ENCODE measurements around the gene PAK4.

PAK4 gene

DNA sequence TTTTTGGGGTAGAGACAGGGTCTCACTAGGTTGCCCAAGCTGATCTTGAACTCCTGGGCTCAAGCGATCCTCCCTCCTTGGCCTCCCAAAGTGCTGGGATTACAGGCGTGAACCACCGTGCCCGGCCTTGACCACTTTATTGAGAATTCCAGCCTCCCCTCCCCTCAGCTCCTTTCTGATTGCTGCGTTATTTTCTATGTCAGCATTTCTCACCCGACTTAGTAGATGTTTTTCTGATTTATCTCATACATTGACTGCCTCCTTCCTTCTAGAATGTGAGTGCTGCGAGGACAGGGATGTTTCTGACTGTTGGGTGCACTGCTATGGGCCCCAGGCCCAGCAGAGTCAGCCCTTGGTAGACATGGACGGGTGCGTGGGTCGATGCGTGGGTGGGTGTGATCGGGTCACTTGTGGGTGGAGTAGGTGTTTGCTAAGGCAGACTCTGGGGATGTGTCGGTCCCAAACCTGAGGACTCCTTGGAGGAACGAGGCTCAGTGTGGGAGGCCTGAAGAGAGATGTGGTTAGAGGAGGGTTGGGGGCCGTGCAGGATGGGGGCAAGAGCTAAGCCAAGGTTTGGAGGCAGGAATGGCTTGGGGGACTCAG, 37.0 kb downstream of the PAK4 start:
- DNase-seq (ENCODE audit: low read depth in 2 of 3, low spot score in 2 of 3) = no peak

GRCh38 chr19:39163621-39164020, 38.0 kb downstream of the PAK4 start:
- DNase-seq (ENCODE audit: low read depth in 2 of 3, low spot score in 2 of 3) = no peak

DNA sequence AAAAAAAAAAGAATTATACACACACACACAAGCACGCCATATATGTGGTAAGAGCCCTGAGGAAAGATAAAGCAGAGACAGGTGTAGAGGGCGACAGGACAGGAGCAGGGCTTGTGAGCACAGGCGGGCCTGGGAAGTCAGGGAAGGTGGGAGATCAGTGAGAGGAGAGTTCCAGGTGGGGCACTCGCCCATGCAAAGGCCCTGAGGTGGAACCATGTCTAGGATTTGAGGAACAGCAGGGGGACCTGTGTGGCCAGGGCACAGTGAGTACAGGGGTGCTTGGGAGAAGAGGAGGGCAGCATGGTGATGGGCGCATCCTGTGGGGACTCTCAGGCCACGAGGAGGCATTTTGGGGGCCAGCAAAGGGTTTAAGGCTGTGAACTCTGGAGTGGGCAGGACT, 38.7 kb downstream of the PAK4 start:
- DNase-seq (ENCODE audit: low read depth in 2 of 3, low spot score in 2 of 3) = no peak

GRCh38 chr19:39165857-39166256, 40.3 kb downstream of the PAK4 start:
- no peak for DNase-seq (ENCODE audit: low read depth in 2 of 3, low spot score in 2 of 3)

- DNase-seq (ENCODE audit: low read depth in 2 of 3, low spot score in 2 of 3) = no peak
These were observed 41.2 kb downstream of the PAK4 start for GRCh38 chr19:39166571-39167391.

GRCh38 chr19:39167461-39168257, 42.1 kb downstream of the PAK4 start:
- no peak for DNase-seq (ENCODE audit: low read depth in 2 of 3, low spot score in 2 of 3)

DNA sequence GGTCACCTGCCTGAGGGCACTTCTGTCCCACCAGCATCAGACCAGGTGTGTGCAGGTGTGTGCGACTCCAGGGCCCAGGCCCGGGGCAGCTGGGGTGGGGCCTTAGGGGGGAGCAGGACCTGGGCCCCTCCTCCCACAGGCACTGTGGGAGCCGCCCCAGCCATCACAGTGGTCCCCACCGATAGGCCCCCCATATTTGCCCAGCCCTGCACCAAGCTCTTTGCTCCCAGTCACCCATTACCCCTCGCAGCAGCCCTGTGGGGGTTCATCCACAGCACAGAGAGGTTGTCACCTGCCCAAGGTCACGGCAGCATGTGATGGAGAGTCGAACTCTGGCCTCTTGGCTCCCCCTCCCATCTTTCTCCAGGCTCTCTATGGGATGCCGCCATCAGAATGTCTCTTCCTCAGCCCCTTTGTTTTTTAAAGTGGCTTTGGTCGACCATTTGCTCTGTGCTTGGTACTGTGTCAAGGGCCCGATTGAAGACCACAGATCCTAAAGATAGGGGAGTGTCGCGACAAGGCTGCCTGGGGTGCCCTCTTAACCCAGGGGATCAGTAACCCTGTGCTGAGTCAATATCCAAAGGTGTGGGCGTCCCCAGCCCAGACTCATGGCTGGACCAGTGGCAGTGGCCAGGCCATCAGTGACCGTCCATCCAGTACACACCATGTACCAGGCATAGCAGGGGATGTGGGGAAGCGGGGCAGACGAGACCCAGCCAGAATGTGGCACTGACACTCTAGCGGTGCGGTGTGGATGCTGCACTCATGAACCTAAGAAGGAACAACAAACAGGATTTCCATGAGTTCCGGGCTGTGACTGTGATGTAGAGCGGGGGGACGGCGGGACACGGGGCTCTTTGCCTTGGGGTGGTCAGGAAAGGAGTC, 42.9 kb downstream of the PAK4 start:
- DNase-seq (ENCODE audit: low read depth in 2 of 3, low spot score in 2 of 3) = no peak

- no peak for DNase-seq (ENCODE audit: low read depth in 2 of 3, low spot score in 2 of 3)
These were observed 43.7 kb downstream of the PAK4 start for GRCh38 chr19:39169143-39169810.

GRCh38 chr19:39170386-39171231, 45.0 kb downstream of the PAK4 start:
- DNase-seq (ENCODE audit: low read depth in 2 of 3, low spot score in 2 of 3) = no peak

DNA sequence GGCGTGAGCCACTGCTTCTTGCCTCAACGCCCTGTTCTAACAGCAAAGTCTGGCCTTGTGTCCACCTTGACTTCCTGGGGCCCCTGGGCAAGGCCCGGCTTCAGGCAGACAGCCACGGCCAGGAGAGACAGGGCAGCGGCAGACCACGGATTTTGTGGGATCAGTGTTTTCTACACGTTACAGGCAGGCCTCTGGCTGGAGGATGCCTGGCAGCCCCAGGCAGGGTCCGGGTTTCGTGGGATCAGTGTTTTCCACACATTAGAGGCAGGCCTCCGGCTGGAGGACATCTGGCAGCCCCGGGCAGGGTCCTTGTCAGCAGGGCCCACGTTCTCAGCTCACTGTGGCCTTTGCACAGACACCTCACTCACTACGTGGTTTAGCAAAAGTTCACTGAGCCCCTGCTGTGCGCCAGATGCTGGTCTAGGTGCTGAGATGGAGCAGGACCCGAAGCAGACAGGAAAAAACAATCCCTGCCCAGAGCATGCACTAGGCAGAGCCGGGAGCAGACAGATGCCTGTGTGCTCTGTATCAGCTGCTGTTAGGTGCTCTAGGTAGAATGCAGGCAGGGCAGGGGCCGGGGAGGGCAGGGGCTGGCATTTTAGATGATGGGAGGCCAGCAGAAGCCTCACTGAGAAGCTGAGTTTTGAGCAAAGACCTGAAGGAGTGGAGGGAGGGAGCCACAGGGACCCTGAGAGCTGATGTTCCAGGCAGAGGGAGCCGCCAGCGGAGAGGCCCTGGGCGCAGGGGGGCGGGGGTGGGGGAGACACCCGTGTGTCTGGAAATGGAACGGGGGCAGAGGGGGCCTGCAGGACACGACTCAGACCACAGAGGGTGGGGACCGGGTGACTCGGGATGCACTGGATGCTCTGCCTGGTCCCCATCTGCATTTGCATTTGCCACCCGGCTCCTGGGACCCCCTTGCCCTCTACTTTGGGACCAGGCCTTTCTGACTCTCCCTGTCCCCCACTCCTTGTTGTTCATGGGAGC, 46.2 kb downstream of the PAK4 start:
- DNase-seq (ENCODE audit: low read depth in 2 of 3, low spot score in 2 of 3) = no peak

DNA sequence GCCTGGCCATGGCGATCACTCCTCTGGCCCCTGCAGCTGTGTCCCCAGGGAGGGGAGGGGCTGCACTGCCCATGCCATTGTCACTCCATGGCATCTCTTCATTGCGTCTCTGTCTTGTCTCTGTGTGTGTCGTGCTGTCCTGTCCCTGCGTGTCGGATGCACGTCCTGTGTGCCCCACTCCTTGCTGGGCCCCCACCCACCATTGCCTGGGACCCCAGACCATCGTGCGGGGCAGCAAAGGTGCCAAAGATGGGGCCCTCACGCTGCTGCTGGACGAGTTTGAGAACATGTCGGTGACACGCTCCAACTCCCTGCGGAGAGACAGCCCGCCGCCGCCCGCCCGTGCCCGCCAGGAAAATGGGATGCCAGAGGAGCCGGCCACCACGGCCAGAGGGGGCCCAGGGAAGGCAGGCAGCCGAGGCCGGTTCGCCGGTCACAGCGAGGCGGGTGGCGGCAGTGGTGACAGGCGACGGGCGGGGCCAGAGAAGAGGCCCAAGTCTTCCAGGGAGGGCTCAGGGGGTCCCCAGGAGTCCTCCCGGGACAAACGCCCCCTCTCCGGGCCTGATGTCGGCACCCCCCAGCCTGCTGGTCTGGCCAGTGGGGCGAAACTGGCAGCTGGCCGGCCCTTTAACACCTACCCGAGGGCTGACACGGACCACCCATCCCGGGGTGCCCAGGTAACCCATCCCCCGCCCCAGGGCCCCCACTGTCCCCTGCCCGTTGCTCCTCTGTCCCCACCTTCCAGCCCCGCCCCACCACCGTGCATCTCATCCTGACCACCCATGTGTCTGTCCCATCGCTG, 47.3 kb downstream of the PAK4 start:
- DNase-seq (ENCODE audit: low read depth in 2 of 3, low spot score in 2 of 3) = no peak

GRCh38 chr19:39173502-39173991, 48.0 kb downstream of the PAK4 start:
- DNase-seq (ENCODE audit: low read depth in 2 of 3, low spot score in 2 of 3) = no peak

GRCh38 chr19:39174142-39174541, 48.6 kb downstream of the PAK4 start:
- DNase-seq (ENCODE audit: low read depth in 2 of 3, low spot score in 2 of 3) = no peak

- no peak for DNase-seq (ENCODE audit: low read depth in 2 of 3, low spot score in 2 of 3)
These were observed 49.3 kb downstream of the PAK4 start for GRCh38 chr19:39174558-39175544.

DNA sequence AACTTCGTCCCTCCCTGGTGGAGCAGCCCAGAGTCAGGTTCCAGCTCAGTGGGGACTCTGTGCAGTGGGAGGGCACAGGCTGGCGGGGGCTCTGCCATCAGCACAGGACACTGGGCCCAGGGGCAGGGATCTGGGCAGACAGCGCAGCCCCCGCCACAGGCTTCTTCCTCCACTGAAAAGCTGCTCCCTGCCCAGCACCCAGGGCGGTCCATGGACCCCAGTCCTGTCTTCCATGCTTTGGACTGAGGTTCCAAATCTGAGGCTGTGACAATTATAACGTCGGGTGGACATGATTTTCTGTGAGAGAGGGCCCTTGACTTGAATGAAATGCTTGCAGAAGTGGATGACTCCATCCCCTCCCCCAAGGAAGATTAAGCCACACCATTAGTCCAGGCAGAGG, 50.0 kb downstream of the PAK4 start:
- no peak for DNase-seq (ENCODE audit: low read depth in 2 of 3, low spot score in 2 of 3)

DNA sequence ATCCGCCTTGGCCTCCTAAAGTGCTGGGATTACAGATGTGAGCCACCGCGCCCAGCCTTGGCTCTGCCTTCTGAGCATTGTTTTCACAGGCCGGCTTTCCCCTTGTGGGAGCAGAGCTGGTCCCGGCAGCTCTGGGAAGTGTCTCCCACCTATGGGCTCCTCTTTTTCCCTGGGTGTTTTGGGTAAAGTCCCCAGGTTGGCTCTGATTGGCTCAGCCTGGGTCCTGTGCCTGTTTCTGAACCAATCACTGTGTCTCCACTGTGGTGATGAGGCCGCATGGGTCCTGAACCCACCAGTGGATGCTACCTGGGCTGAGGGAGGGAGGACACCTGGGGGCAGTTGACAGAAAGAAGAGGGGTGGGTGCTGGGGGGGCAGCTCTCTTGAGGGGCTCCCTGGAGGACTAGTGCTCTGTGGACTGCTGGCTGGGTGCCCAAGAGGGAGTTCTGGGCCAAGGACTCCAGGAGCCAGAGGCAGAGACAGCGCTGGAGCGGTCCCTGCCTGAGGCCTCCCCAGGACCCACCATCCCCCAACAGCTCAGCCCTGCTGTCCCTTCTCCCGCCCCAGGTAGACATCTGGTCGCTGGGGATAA, 51.6 kb downstream of the PAK4 start:
- DNase-seq (ENCODE audit: low read depth in 2 of 3, low spot score in 2 of 3) = no peak
